Stimulated activated naive CD8-positive, alpha-beta T cell treated with anti-CD3 and anti-CD28 coated beads, Interleukin-15, amount 100 ng/mL, for 72 hours (primary cell): ENCODE measurements around the gene KLHDC9.

ENCODE experiments used
- ATAC-seq: fragments of 150-1000 bp; cut with Tn5 transposase; 2 replicates; pipeline ENCODE4 v1.10.0; 2021; ENCODE audit warnings: mild to moderate bottlenecking, moderate library complexity
- DNase-seq, 2 donors: peaks; one replicate each; pipeline ENCODE4 v3.0.0; 2021 to 2022
- H3K27ac Mint-ChIP-seq, 2 donors: one replicate each; pipeline ENCODE4 v1.8.0; 2022; ENCODE audit warnings: mild to moderate bottlenecking in 2 of 2, mixed read lengths in 2 of 2, moderate library complexity in 2 of 2
- H3K27me3 Mint-ChIP-seq: one replicate; pipeline ENCODE4 v1.8.0; 2022; ENCODE audit warnings: mixed read lengths
- H3K4me1 Mint-ChIP-seq: one replicate; pipeline ENCODE4 v1.8.0; 2022; ENCODE audit warnings: mild to moderate bottlenecking, mixed read lengths
- H3K4me3 Mint-ChIP-seq, 2 donors: one replicate each; pipeline ENCODE4 v1.8.0; 2022; ENCODE audit warnings: mild to moderate bottlenecking in 2 of 2, mixed read lengths in 2 of 2, moderate library complexity in 1 of 2
- H3K9me3 Mint-ChIP-seq, 2 donors: one replicate each; pipeline ENCODE4 v1.8.0; 2022; ENCODE audit warnings: mixed read lengths in 2 of 2

The KLHDC9 gene

GRCh38 chr1:161070761-161071160, 27.4 kb upstream of the KLHDC9 start:
- no peak for DNase-seq
- peaks cover 77% of the 10 kb centered on the region for H3K4me1 Mint-ChIP-seq

GRCh38 chr1:161071886-161072371, 26.2 kb upstream of the KLHDC9 start:
- no peak overlapping the region for H3K27ac Mint-ChIP-seq
- ATAC-seq (no peak), DNase-seq (peak; percentile 41 to 49)
- peaks cover 65% of the 10 kb centered on the region for H3K4me1 Mint-ChIP-seq
- no peaks in the 10 kb centered on the region for H3K27me3 Mint-ChIP-seq
- no peak overlapping the region for H3K4me3 Mint-ChIP-seq
- no peaks in the 10 kb centered on the region for H3K9me3 Mint-ChIP-seq

More at GRCh38 chr1:161070761-161071160, 27.4 kb upstream of the KLHDC9 start:
- Mint-ChIP-seq H3K9me3 (no peaks in the 10 kb centered on the region), H3K27me3 (no peaks in the 10 kb centered on the region), H3K27ac (peak overlapping the region in 1 of 2 donors; percentile 99), H3K4me3 (no peak overlapping the region)
- ATAC-seq, result no peak

GRCh38 chr1:161072751-161073449, 25.3 kb upstream of the KLHDC9 start:
- DNase-seq (no peak), ATAC-seq (no peak)
- Mint-ChIP-seq H3K27ac (peak overlapping the region in 1 of 2 donors; percentile 83), H3K4me1 (peaks cover 55% of the 10 kb centered on the region), H3K27me3 (no peaks in the 10 kb centered on the region), H3K9me3 (no peaks in the 10 kb centered on the region), H3K4me3 (no peak overlapping the region)

GRCh38 chr1:161073474-161074121, 24.6 kb upstream of the KLHDC9 start:
- Mint-ChIP-seq H3K9me3 (no peaks in the 10 kb centered on the region), H3K4me3 (no peak overlapping the region), H3K27ac (peak overlapping the region in 1 of 2 donors; percentile 83), H3K27me3 (no peaks in the 10 kb centered on the region), H3K4me1 (peaks cover 53% of the 10 kb centered on the region)
- DNase-seq (no peak), ATAC-seq (no peak)

- H3K27me3 Mint-ChIP-seq, result no peaks in the 10 kb centered on the region
- H3K27ac Mint-ChIP-seq, result no peak overlapping the region
- ATAC-seq (no peak), DNase-seq (no peak)
- H3K9me3 Mint-ChIP-seq, result no peaks in the 10 kb centered on the region
- peaks cover 52% of the 10 kb centered on the region for H3K4me1 Mint-ChIP-seq
- H3K4me3 Mint-ChIP-seq, result no peak overlapping the region
Measured at GRCh38 chr1:161074676-161075368, 23.3 kb upstream of the KLHDC9 start.

GRCh38 chr1:161076410-161076809, 21.8 kb upstream of the KLHDC9 start:
- Mint-ChIP-seq H3K27ac (peak overlapping the region in 1 of 2 donors; percentile 80), H3K4me3 (no peak overlapping the region), H3K4me1 (peaks cover 36% of the 10 kb centered on the region), H3K9me3 (no peaks in the 10 kb centered on the region), H3K27me3 (no peaks in the 10 kb centered on the region)
- ATAC-seq, result no peak
- no peak for DNase-seq

GRCh38 chr1:161077426-161077825, 20.7 kb upstream of the KLHDC9 start:
- H3K27ac Mint-ChIP-seq, result no peak overlapping the region
- ATAC-seq (no peak), DNase-seq (no peak)
- no peaks in the 10 kb centered on the region for H3K9me3 Mint-ChIP-seq
- peaks cover 26% of the 10 kb centered on the region for H3K4me1 Mint-ChIP-seq
- H3K27me3 Mint-ChIP-seq, result no peaks in the 10 kb centered on the region
- H3K4me3 Mint-ChIP-seq, result no peak overlapping the region

- Mint-ChIP-seq H3K27me3 (no peaks in the 10 kb centered on the region), H3K27ac (no peak overlapping the region), H3K4me3 (no peak overlapping the region), H3K4me1 (peaks cover 5% of the 10 kb centered on the region), H3K9me3 (no peaks in the 10 kb centered on the region)
- no peak for DNase-seq
- ATAC-seq, result no peak
Measured at GRCh38 chr1:161079436-161080110, 18.6 kb upstream of the KLHDC9 start.

- Mint-ChIP-seq H3K9me3 (no peaks in the 10 kb centered on the region), H3K4me3 (no peak overlapping the region), H3K27me3 (no peaks in the 10 kb centered on the region), H3K27ac (peak overlapping the region in 1 of 2 donors; percentile 13), H3K4me1 (no peaks in the 10 kb centered on the region)
- no peak for ATAC-seq
- DNase-seq, result no peak
Measured at GRCh38 chr1:161080441-161081405, 17.4 kb upstream of the KLHDC9 start.

GRCh38 chr1:161081519-161081918, 16.6 kb upstream of the KLHDC9 start:
- Mint-ChIP-seq H3K9me3 (no peaks in the 10 kb centered on the region), H3K4me1 (no peaks in the 10 kb centered on the region), H3K27me3 (no peaks in the 10 kb centered on the region), H3K27ac (peak overlapping the region in 1 of 2 donors; percentile 13), H3K4me3 (no peak overlapping the region)
- no peak for DNase-seq
- ATAC-seq, result no peak

GRCh38 chr1:161082483-161082882, 15.7 kb upstream of the KLHDC9 start:
- Mint-ChIP-seq H3K27me3 (no peaks in the 10 kb centered on the region), H3K4me3 (no peak overlapping the region), H3K9me3 (no peaks in the 10 kb centered on the region), H3K27ac (no peak overlapping the region), H3K4me1 (peaks cover 3% of the 10 kb centered on the region)
- ATAC-seq (no peak), DNase-seq (no peak)

GRCh38 chr1:161082996-161083747, 15.0 kb upstream of the KLHDC9 start:
- Mint-ChIP-seq H3K27me3 (no peaks in the 10 kb centered on the region), H3K4me1 (peaks cover 10% of the 10 kb centered on the region), H3K27ac (no peak overlapping the region), H3K9me3 (no peaks in the 10 kb centered on the region), H3K4me3 (no peak overlapping the region)
- peak; percentile 47 for ATAC-seq
- DNase-seq, result no peak

- no peak for DNase-seq
- Mint-ChIP-seq H3K4me3 (no peak overlapping the region), H3K27me3 (no peaks in the 10 kb centered on the region), H3K4me1 (peaks cover 16% of the 10 kb centered on the region), H3K27ac (no peak overlapping the region), H3K9me3 (no peaks in the 10 kb centered on the region)
- ATAC-seq, result peak; percentile 31
Measured at GRCh38 chr1:161083748-161084596, 14.2 kb upstream of the KLHDC9 start.
